Testis (tissue), 3 donors: ENCODE data around the gene ACAP3. TPM values are rescaled to one million over a fixed set of nuclear protein-coding genes. Genes with fewer than 3 reads are reported as not detected.

Source experiments
- DNase-seq: peaks from one replicate; pipeline ENCODE4 v3.0.0-alpha.2; 2019
- H3K27ac ChIP-seq, 2 donors: fragments of 200-600 bp; sonication (generic); one replicate each; pipeline ENCODE4 v1.5.1; 2019
- H3K27me3 ChIP-seq: fragments of 200-600 bp; sonication (generic); one replicate; pipeline ENCODE4 v1.5.1; 2019
- H3K36me3 ChIP-seq: fragments of 200-600 bp; sonication (generic); one replicate; pipeline ENCODE4 v1.5.1; 2017; ENCODE audit warnings: low read depth; ENCODE audit errors: missing control alignments
- H3K4me1 ChIP-seq: fragments of 200-600 bp; sonication (generic); one replicate; pipeline ENCODE4 v1.5.1; 2019
- H3K4me3 ChIP-seq, 2 donors: fragments of 200-600 bp; sonication (generic); one replicate each; pipeline ENCODE4 v1.5.1; 2017 to 2019
- H3K9me3 ChIP-seq: fragments of 200-600 bp; sonication (generic); one replicate; pipeline ENCODE4 v1.5.1; 2017
- CTCF ChIP-seq, 3 experiments: fragments of 450-650 bp in 2 of 3; fragments of 200-600 bp in 1 of 3; sonication (generic) in 1 of 3; IDR thresholded peaks; one replicate each; pipeline ENCODE4 v1.5.1; 2016 to 2019; ENCODE audit warnings: antibody characterized with exemption in 3 of 3, mild to moderate bottlenecking in 2 of 3, moderate library complexity in 1 of 3
- POLR2A ChIP-seq: fragments of 450-650 bp; IDR thresholded peaks from one replicate; pipeline ENCODE4 v1.6.1; 2017; ENCODE audit warnings: antibody characterized with exemption, mild to moderate bottlenecking, moderate library complexity
- WGBS, 2 donors: methylation state at CpG; one replicate each; pipeline ENCODE4 v1.1.5; 2018; 5-methylcytosine and 5-hydroxymethylcytosine counted together
- intact Hi-C: fragments of 100-400 bp; cut with DNase I; formaldehyde crosslinking; loops from one replicate; pipeline ENCODE4 v1.15.1; 2023; ENCODE audit warnings: low total_unique reads
- polyA plus RNA-seq: library from polyadenylated mRNA; stranded (reverse); fragments of 350-450 nt; fragmentation: Illumina TruSeq; extraction: RNeasy Lipid Tissue Mini Kit (QIAGEN cat#74804); gene quantifications from one replicate; pipeline ENCODE4 v1.2.3, GENCODE V29; 2014; ENCODE audit warnings: low read depth, low replicate concordance; ENCODE audit not compliant: insufficient read depth
- total RNA-seq, 2 donors: library from RNA; depleted of rRNA; stranded (reverse); fragments of >200 nt; gene quantifications; one replicate each; pipeline ENCODE4 v1.2.3, GENCODE V29; 2016

The ACAP3 gene
- total and polyA plus RNA-seq, 3 donors from 2014 or later, result 16.8 to 62.7 (median 53.0) TPM

- DNase-seq, result peak; percentile 79
- WGBS, 2 donors, result 64 to 78% methylated on average over 48 to 68 of the region's 94 CpGs
- Histone ChIP-seq H3K36me3 (no peaks in the 10 kb centered on the region), H3K27ac (no peak overlapping the region), H3K4me1 (peaks cover 11% of the 10 kb centered on the region), H3K27me3 (no peaks in the 10 kb centered on the region), H3K9me3 (no peaks in the 10 kb centered on the region), H3K4me3 (peak overlapping the region; percentile 24 to 38)
- TF ChIP-seq CTCF (IDR thresholded peaks at IDR 0.05), result no peak
- no peak for TF ChIP-seq POLR2A
- intact Hi-C loops, result no loop called here
Measured at GRCh38 chr1:1293263-1294249, 14.2 kb downstream of the ACAP3 start.

- Histone ChIP-seq H3K27ac (no peak overlapping the region), H3K4me3 (no peak overlapping the region), H3K27me3 (no peaks in the 10 kb centered on the region), H3K36me3 (no peaks in the 10 kb centered on the region), H3K9me3 (no peaks in the 10 kb centered on the region), H3K4me1 (peaks cover 11% of the 10 kb centered on the region)
- intact Hi-C loops, result no loop called here
- DNase-seq, result no peak
- TF ChIP-seq CTCF (IDR thresholded peaks at IDR 0.05), result no peak
- no peak for TF ChIP-seq POLR2A
- 61 to 65% methylated on average over 5 to 18 of the region's 18 CpGs for WGBS, 2 donors
Measured at GRCh38 chr1:1292851-1293250, 14.9 kb downstream of the ACAP3 start.

GRCh38 chr1:1292442-1292779, 15.3 kb downstream of the ACAP3 start:
- intact Hi-C loops, result no loop called here
- TF ChIP-seq CTCF (IDR thresholded peaks at IDR 0.05), result no peak
- TF ChIP-seq POLR2A, result no peak
- no peak for DNase-seq

GRCh38 chr1:1291548-1292441, 15.9 kb downstream of the ACAP3 start:
- no peaks in the 10 kb centered on the region for H3K36me3 ChIP-seq

More at GRCh38 chr1:1292442-1292779, 15.3 kb downstream of the ACAP3 start:
- 85 to 89% methylated on average over 9 of the region's 9 CpGs for WGBS, 2 donors
- no peak overlapping the region for H3K27ac ChIP-seq
- no peaks in the 10 kb centered on the region for H3K36me3 ChIP-seq
- no peaks in the 10 kb centered on the region for H3K9me3 ChIP-seq
- H3K27me3 ChIP-seq, result no peaks in the 10 kb centered on the region
- peaks cover 11% of the 10 kb centered on the region for H3K4me1 ChIP-seq
- no peak overlapping the region for H3K4me3 ChIP-seq

More at GRCh38 chr1:1291548-1292441, 15.9 kb downstream of the ACAP3 start:
- H3K27me3 ChIP-seq, result no peaks in the 10 kb centered on the region
- no peak overlapping the region for H3K4me3 ChIP-seq
- no peak overlapping the region for H3K27ac ChIP-seq
- peaks cover 11% of the 10 kb centered on the region for H3K4me1 ChIP-seq
- H3K9me3 ChIP-seq, result no peaks in the 10 kb centered on the region
- TF ChIP-seq CTCF (IDR thresholded peaks at IDR 0.05), result peak; percentile 21 to 44 (median 39)
- TF ChIP-seq POLR2A, result no peak
- intact Hi-C loops, result no loop called here
- 73 to 80% methylated on average over 19 to 45 of the region's 45 CpGs for WGBS, 2 donors
- peak; percentile 73 for DNase-seq
